GM19467 (cell line): ENCODE measurements around the gene FGFRL1.
"Not testable (repeated sequence)": the region's sequence is repeated elsewhere in the genome, so short reads cannot be mapped to it uniquely, and the experiment has no call there.

Experiments used
- ATAC-seq: cut with Tn5 transposase; IDR thresholded peaks from one replicate; pipeline ENCODE4 v1.9.1; 2021; ENCODE audit warnings: mild to moderate bottlenecking, moderate library complexity; ENCODE audit not compliant: unreplicated experiment

FGFRL1 gene

GRCh38 chr4:1036976-1037810 is 25.8 kb downstream of the FGFRL1 start:
- ATAC-seq, result no peak

- ATAC-seq, result no peak
Measured at GRCh38 chr4:1038948-1039492, 27.6 kb downstream of the FGFRL1 start.

GRCh38 chr4:1039493-1040343 is 28.3 kb downstream of the FGFRL1 start:
- ATAC-seq, result no peak

GRCh38 chr4:1040344-1041146 is 29.1 kb downstream of the FGFRL1 start:
- ATAC-seq, result no peak

- no peak for ATAC-seq
Measured at GRCh38 chr4:1041147-1041935, 29.9 kb downstream of the FGFRL1 start.

GRCh38 chr4:1041936-1042330 is 30.5 kb downstream of the FGFRL1 start:
- no peak for ATAC-seq

GRCh38 chr4:1042352-1043055 is 31.1 kb downstream of the FGFRL1 start:
- ATAC-seq, result no peak

GRCh38 chr4:1043162-1043561 is 31.7 kb downstream of the FGFRL1 start:
- no peak for ATAC-seq

GRCh38 chr4:1043651-1044468 is 32.4 kb downstream of the FGFRL1 start:
- no peak for ATAC-seq

GRCh38 chr4:1044469-1045192 is 33.2 kb downstream of the FGFRL1 start:
- ATAC-seq, result no peak

GRCh38 chr4:1045193-1045594 is 33.8 kb downstream of the FGFRL1 start:
- ATAC-seq, result no peak

GRCh38 chr4:1045595-1046201 is 34.3 kb downstream of the FGFRL1 start:
- no peak for ATAC-seq

GRCh38 chr4:1046581-1047011 is 35.2 kb downstream of the FGFRL1 start:
- not testable (repeated sequence) for ATAC-seq

GRCh38 chr4:1047106-1047975 is 35.9 kb downstream of the FGFRL1 start:
- ATAC-seq, result no peak

GRCh38 chr4:1047976-1048772 is 36.7 kb downstream of the FGFRL1 start:
- ATAC-seq, result no peak
